ENCODE results near the gene F5.

The F5 gene

GRCh38 chr1:169487561-169487960 lies 98.7 kb downstream of the F5 start:
- ChIA-PET POLR2A (no interaction called here), CTCF (interaction anchor here (2.8 kb wide), 1 partner anchor 59 kb away, joined by 11 read pairs; no protein-coding TSS in a partner anchor)
- H3K4me3 ChIP-seq (ENCODE audit: low read depth, low read length) = no peak overlapping the region
- no peak for DNase-seq (ENCODE audit: low read depth, low spot score)
- TF ChIP-seq CTCF (IDR thresholded peaks at IDR 0.05; ENCODE audit: insufficient read depth, low read length, missing control alignments) = no peak

DNA sequence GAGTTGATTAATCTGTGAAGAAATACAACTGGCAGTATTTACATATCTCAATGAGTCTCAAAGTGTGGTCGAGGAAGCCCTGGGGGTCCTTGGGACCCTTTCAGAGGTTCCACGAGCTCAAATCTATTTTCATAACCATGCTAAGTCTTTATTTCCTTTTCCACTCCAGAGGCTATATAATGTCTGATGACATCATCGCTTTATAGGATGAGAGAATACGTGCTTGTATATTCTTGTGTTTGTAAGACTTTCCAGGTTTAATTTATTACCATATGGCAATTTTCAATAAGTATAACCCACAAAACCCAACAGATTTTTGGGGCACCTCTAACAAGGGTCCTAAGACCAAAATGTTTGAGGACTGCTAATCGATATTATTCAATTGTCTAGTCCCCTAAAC lies 99.1 kb downstream of the F5 start:
- no peak for DNase-seq (ENCODE audit: low read depth, low spot score)
- TF ChIP-seq CTCF (IDR thresholded peaks at IDR 0.05; ENCODE audit: insufficient read depth, low read length, missing control alignments) = no peak
- CTCF ChIA-PET = interaction anchor here (2.8 kb wide), 1 partner anchor 59 kb away, joined by 11 read pairs; no protein-coding TSS in a partner anchor
- POLR2A ChIA-PET = no interaction called here
- no peak overlapping the region for H3K4me3 ChIP-seq (ENCODE audit: low read depth, low read length)

DNA sequence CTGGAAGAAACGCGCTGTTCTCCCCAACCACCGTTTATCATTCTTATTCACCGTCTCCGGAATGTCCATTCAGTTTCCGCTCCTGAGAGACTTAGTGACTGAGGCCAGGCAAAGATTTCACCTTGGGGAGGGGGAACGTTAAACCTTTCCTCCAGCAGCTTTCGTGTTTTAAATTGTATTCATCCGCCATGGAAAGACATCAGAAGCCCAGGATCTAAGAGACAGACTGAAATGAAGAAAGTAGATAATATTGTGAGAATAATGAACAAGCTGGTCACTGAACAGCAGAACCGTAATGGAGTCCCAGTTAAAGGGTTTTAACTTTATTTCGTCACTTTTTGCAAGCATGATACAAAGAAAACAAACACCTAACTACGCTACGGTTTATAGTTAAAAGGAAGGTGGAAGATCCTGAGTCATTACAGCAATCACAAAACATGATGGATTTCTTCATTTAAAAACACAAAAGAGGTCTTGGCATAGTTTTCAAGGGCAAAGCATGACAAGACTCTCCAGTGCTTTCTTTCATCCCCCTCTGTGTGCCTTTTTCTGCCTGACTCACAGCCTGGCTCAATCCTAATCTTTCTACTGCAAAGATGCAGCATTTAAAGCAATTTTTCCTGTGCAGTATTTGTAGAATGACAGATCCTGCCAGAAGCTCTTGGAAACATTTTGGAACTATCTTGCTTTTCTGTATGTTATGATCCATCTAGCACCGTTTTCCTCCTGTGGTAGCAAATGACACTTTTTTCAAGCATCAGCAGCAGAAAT lies 99.8 kb downstream of the F5 start:
- POLR2A ChIA-PET = interaction anchor here (0.5 to 1.0 kb wide), 4 partner anchors 9 to 408 kb away, joined by 3 to 5 read pairs (median 4); partner anchors contain the start of gene SCYL3
- CTCF ChIA-PET = interaction anchor here (0.8 to 2.8 kb wide), 3 partner anchors 13 to 60 kb away, joined by 3 to 11 read pairs (median 3); no protein-coding TSS in a partner anchor
- DNase-seq (ENCODE audit: low read depth, low spot score) = no peak
- TF ChIP-seq CTCF (IDR thresholded peaks at IDR 0.05; ENCODE audit: insufficient read depth, low read length, missing control alignments) = no peak
- peak overlapping the region; percentile 78 for H3K4me3 ChIP-seq (ENCODE audit: low read depth, low read length)

DNA sequence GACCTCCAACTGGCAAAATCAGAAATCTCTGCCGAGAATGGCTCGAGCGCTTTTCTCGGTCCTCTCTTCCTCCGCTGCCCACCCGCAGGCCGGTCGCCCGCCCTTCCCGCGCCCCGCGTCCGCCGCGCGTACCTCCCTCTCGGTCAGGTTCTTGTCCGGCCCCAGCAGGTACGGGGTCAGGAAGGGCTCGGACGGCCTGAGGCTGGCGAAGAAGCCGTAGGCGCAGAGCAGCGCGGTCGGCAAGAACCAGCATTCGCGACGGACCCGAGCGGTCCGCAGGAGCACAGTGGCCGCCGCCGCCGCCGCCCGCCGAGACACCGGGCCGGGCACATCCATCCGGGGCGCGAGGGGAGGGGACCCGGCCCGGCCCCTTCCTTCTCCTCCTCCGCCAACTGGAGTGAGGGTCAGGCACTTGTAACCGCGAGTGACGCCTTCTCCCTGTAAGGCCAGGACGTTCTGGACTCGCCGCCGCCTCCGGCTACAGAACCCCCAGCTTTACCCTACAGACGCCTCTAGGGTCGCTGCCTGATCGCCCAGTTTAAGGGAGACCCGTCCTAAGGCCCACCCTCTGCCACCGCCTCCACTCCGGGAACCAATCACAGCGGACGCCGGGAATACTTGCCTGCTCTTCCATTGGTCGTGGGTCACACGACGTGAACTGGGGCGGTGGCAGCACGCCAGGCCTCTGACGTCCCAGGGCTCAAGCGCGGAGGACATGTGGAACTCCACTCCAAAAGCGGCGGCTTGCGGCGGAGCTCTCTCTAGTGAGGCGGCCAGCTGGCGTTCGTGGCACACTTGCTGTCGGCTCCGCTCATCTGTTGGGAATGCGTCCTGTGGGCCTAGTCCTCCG lies 100.6 kb downstream of the F5 start, which contains the start of gene SLC19A2:
TSS of gene SLC19A2 (minus strand) at position 514 of the 850 bp plus-strand sequence. CDS start at position 336, 178 bp downstream.
- ChIA-PET POLR2A (interaction anchor here (0.7 to 1.0 kb wide), 3 partner anchors 25 to 408 kb away, joined by 3 to 5 read pairs (median 4); partner anchors contain the start of gene SCYL3), CTCF (interaction anchor here (0.8 to 2.8 kb wide), 3 partner anchors 12 to 61 kb away, joined by 3 to 11 read pairs (median 3); no protein-coding TSS in a partner anchor)
- TF ChIP-seq CTCF (IDR thresholded peaks at IDR 0.05; ENCODE audit: insufficient read depth, low read length, missing control alignments) = peak; percentile 32

GRCh38 chr1:169484683-169485430 lies 101.4 kb downstream of the F5 start:
- peak overlapping the region; percentile 78 for H3K4me3 ChIP-seq (ENCODE audit: low read depth, low read length)
- DNase-seq (ENCODE audit: low read depth, low spot score) = no peak
- no peak for TF ChIP-seq CTCF (IDR thresholded peaks at IDR 0.05; ENCODE audit: insufficient read depth, low read length, missing control alignments)
- ChIA-PET CTCF (interaction anchor here (2.8 kb wide), 1 partner anchor 62 kb away, joined by 11 read pairs; no protein-coding TSS in a partner anchor), POLR2A (interaction anchor here (0.6 to 1.0 kb wide), 2 partner anchors 26 to 1260 kb away, joined by 3 to 5 read pairs; no protein-coding TSS in a partner anchor)

More for the DNA sequence above, 100.6 kb downstream of the F5 start, which contains the start of gene SLC19A2:
- H3K4me3 ChIP-seq (ENCODE audit: low read depth, low read length) = peak within 1 kb of the TSS; percentile 78
- DNase-seq (ENCODE audit: low read depth, low spot score) = peak; percentile 96
